Stimulated activated naive CD8-positive, alpha-beta T cell treated with anti-CD3 and anti-CD28 coated beads, Interleukin-15, amount 100 ng/mL, for 72 hours (primary cell): Measurements from ENCODE around the gene POLR1B.
A peak's percentile ranks its signal among the peaks of the same experiment; 100 is the strongest.
"Not testable (repeated sequence)": the region's sequence is repeated elsewhere in the genome, so short reads cannot be mapped to it uniquely, and the experiment has no call there.

Experiments used
- ATAC-seq: fragments of 150-1000 bp; cut with Tn5 transposase; 2 replicates; pipeline ENCODE4 v1.10.0; 2021; ENCODE audit warnings: mild to moderate bottlenecking, moderate library complexity
- DNase-seq, 2 donors: peaks; one replicate each; pipeline ENCODE4 v3.0.0; 2021 to 2022
- H3K27ac Mint-ChIP-seq, 2 donors: one replicate each; pipeline ENCODE4 v1.8.0; 2022; ENCODE audit warnings: mild to moderate bottlenecking in 2 of 2, mixed read lengths in 2 of 2, moderate library complexity in 2 of 2
- H3K27me3 Mint-ChIP-seq: one replicate; pipeline ENCODE4 v1.8.0; 2022; ENCODE audit warnings: mixed read lengths
- H3K4me1 Mint-ChIP-seq: one replicate; pipeline ENCODE4 v1.8.0; 2022; ENCODE audit warnings: mild to moderate bottlenecking, mixed read lengths
- H3K4me3 Mint-ChIP-seq, 2 donors: one replicate each; pipeline ENCODE4 v1.8.0; 2022; ENCODE audit warnings: mild to moderate bottlenecking in 2 of 2, mixed read lengths in 2 of 2, moderate library complexity in 1 of 2
- H3K9me3 Mint-ChIP-seq, 2 donors: one replicate each; pipeline ENCODE4 v1.8.0; 2022; ENCODE audit warnings: mixed read lengths in 2 of 2

Gene POLR1B, protein sequence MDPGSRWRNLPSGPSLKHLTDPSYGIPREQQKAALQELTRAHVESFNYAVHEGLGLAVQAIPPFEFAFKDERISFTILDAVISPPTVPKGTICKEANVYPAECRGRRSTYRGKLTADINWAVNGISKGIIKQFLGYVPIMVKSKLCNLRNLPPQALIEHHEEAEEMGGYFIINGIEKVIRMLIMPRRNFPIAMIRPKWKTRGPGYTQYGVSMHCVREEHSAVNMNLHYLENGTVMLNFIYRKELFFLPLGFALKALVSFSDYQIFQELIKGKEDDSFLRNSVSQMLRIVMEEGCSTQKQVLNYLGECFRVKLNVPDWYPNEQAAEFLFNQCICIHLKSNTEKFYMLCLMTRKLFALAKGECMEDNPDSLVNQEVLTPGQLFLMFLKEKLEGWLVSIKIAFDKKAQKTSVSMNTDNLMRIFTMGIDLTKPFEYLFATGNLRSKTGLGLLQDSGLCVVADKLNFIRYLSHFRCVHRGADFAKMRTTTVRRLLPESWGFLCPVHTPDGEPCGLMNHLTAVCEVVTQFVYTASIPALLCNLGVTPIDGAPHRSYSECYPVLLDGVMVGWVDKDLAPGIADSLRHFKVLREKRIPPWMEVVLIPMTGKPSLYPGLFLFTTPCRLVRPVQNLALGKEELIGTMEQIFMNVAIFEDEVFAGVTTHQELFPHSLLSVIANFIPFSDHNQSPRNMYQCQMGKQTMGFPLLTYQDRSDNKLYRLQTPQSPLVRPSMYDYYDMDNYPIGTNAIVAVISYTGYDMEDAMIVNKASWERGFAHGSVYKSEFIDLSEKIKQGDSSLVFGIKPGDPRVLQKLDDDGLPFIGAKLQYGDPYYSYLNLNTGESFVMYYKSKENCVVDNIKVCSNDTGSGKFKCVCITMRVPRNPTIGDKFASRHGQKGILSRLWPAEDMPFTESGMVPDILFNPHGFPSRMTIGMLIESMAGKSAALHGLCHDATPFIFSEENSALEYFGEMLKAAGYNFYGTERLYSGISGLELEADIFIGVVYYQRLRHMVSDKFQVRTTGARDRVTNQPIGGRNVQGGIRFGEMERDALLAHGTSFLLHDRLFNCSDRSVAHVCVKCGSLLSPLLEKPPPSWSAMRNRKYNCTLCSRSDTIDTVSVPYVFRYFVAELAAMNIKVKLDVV

GRCh38 chr2:112542123-112542983, at the start of gene POLR1B:
TSS of gene POLR1B (plus strand) at chr2:112542465. CDS start at chr2:112542495, 30 bp downstream.
- Mint-ChIP-seq H3K4me3 (no peak within 1 kb of the TSS), H3K9me3 (no peaks in the 10 kb centered on the region), H3K4me1 (peaks cover 12% of the 10 kb centered on the region), H3K27ac (peak within 1 kb of the TSS in 1 of 2 donors; percentile 92), H3K27me3 (no peaks in the 10 kb centered on the region)
- DNase-seq = peak; percentile 80 to 81
- peak; percentile 88 for ATAC-seq

DNA sequence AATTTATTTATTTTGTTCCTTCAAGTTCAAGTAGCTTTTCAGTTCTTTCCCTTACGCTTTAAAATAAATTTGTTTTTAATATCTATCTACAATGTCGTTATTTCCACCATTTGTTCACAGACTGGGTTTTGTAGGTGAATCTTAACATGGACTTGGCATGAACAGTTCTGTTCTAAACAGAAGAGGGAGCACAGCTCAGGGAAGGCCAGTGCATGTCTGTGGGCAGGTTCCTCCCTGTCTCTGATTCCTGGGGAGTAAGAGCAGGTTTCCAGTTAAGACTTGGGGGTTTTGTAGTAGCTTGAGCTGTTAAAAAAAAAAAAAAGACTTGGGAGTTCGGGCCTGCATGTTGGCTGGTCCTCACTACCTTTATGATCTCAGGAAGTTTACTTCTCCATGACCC, 49.2 kb upstream of the POLR1B start:
- Mint-ChIP-seq H3K4me1 (no peaks in the 10 kb centered on the region), H3K27ac (no peak overlapping the region), H3K9me3 (no peaks in the 10 kb centered on the region), H3K27me3 (no peaks in the 10 kb centered on the region), H3K4me3 (no peak overlapping the region)
- no peak for DNase-seq
- ATAC-seq = no peak

- H3K27me3 Mint-ChIP-seq = no peaks in the 10 kb centered on the region
- no peak overlapping the region for H3K4me3 Mint-ChIP-seq
- DNase-seq = no peak
- ATAC-seq = no peak
- no peaks in the 10 kb centered on the region for H3K9me3 Mint-ChIP-seq
- no peaks in the 10 kb centered on the region for H3K4me1 Mint-ChIP-seq
- no peak overlapping the region for H3K27ac Mint-ChIP-seq
These were observed 48.2 kb upstream of the POLR1B start for GRCh38 chr2:112493858-112494648.

DNA sequence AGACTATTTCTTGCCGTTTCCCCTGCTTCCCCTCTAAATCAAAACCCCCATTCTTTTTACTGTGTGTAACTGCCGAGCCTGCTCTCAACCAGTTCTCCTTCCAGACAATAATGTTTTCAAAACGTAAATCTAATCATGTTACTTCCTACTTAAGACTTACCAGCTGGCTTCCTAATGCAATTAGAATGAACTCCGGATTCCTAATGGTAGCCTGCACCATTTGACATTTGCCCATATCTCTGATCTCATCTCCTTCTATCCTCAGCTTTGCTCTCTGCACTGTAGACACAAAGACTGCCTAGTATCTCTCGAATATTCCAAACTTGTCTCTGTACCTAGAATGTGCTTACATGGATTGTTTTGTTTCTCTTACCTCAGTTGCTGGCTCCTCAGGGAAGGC, 47.4 kb upstream of the POLR1B start:
- H3K9me3 Mint-ChIP-seq = no peaks in the 10 kb centered on the region
- DNase-seq (no peak), ATAC-seq (no peak)
- no peak overlapping the region for H3K4me3 Mint-ChIP-seq
- H3K27ac Mint-ChIP-seq = no peak overlapping the region
- no peaks in the 10 kb centered on the region for H3K4me1 Mint-ChIP-seq
- H3K27me3 Mint-ChIP-seq = no peaks in the 10 kb centered on the region

DNA sequence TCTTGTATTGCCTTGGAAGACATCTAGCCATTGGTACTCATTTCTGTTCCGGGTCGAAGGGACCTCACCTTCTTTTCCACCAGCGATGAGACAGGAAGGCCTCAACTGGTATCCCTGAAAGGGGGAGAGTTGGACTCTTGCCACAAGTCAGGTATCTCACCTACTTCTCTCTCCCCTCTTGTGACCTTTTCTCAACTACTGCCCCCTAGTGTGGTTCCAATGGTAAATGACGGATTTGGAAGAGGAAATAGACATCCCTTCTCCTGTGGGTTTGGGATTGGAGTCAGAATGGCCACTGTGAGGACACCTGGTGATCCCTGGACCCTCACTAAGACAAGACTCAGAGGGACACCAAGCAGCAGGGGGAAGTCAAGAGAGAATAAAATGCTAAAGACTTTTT, 46.4 kb upstream of the POLR1B start:
- not testable (repeated sequence) for H3K27ac Mint-ChIP-seq, DNase-seq, H3K4me3 Mint-ChIP-seq, H3K27me3 Mint-ChIP-seq, ATAC-seq, H3K9me3 Mint-ChIP-seq, H3K4me1 Mint-ChIP-seq

DNA sequence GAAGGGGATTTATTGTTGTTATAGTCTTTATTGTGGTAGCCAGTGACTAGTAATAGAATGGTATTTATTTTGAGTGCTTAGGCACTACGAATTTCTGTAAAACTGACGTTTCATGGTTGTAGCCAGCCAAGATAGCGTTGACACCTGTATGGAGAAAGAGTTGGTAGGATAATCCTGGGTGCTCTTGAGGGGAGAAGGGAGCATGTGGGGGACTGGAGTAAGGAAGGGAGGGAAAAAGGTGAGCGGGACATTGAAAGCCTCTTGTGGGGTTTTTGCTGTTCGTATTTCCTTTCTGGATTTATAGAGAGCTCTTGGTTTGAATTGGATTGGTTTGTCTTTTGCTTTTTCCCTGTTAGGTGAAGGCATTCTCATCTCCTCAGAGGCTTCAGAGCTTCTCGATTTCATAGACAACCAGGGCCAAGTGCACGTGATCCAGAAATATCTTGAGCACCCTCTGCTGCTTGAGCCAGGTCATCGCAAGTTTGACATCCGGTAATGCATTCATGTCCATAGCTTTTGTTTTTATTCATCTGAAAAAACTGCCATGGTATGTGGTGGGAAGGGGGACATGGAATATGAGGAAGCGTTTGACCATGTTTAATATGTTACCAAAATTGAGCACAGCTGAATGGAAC, 41.3 kb upstream of the POLR1B start:
- ATAC-seq = peak; percentile 74
- not testable (repeated sequence) for H3K4me1 Mint-ChIP-seq, H3K4me3 Mint-ChIP-seq, H3K27me3 Mint-ChIP-seq, H3K9me3 Mint-ChIP-seq, H3K27ac Mint-ChIP-seq
- DNase-seq = peak; percentile 20 to 23

GRCh38 chr2:112509239-112509998, 32.8 kb upstream of the POLR1B start:
- peak overlapping the region in 1 of 2 donors; percentile 84 for H3K27ac Mint-ChIP-seq
- not testable (repeated sequence) for DNase-seq, H3K4me3 Mint-ChIP-seq, H3K27me3 Mint-ChIP-seq, ATAC-seq, H3K9me3 Mint-ChIP-seq, H3K4me1 Mint-ChIP-seq

GRCh38 chr2:112516801-112517200, 25.5 kb upstream of the POLR1B start:
- no peak overlapping the region for H3K27ac Mint-ChIP-seq
- H3K27me3 Mint-ChIP-seq = no peaks in the 10 kb centered on the region
- ATAC-seq (no peak), DNase-seq (no peak)
- H3K4me1 Mint-ChIP-seq = no peaks in the 10 kb centered on the region
- H3K9me3 Mint-ChIP-seq = peaks cover 0 to 5% of the 10 kb centered on the region in 2 donors
- no peak overlapping the region for H3K4me3 Mint-ChIP-seq

DNA sequence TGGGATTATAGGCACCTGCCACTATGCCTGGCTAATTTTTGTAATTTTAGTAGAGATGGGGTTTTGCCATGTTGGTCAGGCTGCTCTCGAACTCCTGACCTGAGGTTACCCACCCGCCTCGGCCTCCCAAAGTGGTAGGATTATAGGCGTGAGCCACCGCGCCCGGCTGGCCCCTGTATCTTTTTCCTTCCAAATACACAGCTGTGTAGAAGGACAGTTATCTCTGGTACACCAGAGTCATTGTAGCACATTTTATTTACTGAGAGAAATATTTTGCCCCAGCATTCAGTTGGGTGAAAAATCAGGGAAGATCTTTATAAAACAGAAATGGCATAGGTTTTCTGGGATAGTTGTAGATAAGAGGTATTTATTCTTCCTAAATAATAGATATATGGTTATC, 23.5 kb upstream of the POLR1B start:
- no peak for DNase-seq
- Mint-ChIP-seq H3K4me1 (no peaks in the 10 kb centered on the region), H3K4me3 (no peak overlapping the region), H3K27me3 (no peaks in the 10 kb centered on the region), H3K9me3 (peaks cover 0 to 5% of the 10 kb centered on the region in 2 donors), H3K27ac (no peak overlapping the region)
- no peak for ATAC-seq

DNA sequence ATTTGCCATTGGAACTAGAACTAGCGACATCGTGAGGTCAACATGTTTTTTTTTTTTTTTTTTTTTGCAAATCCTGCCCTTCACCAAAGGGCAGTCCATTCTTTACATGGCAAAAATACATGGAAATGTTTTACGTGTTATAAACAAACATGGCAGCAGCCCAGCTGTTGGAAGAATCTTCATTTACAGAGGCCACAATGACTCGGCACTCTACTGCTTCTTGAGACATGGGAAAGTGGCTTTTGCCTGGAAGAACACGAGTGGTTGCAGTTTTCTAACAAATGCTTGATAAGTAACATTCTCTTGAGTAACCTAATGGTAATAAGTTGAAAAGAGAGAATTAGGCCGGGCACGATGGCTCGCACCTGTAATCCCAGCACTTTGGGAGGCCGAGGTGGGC, 22.8 kb upstream of the POLR1B start:
- H3K27ac Mint-ChIP-seq = no peak overlapping the region
- H3K27me3 Mint-ChIP-seq = no peaks in the 10 kb centered on the region
- DNase-seq (no peak), ATAC-seq (no peak)
- no peak overlapping the region for H3K4me3 Mint-ChIP-seq
- peaks cover 0 to 4% of the 10 kb centered on the region in 2 donors for H3K9me3 Mint-ChIP-seq
- H3K4me1 Mint-ChIP-seq = no peaks in the 10 kb centered on the region

- no peak for ATAC-seq
- DNase-seq = no peak
- Mint-ChIP-seq H3K4me1 (no peaks in the 10 kb centered on the region), H3K27me3 (no peaks in the 10 kb centered on the region), H3K9me3 (no peaks in the 10 kb centered on the region), H3K27ac (peak overlapping the region in 1 of 2 donors; percentile 29), H3K4me3 (no peak overlapping the region)
These were observed 22.0 kb upstream of the POLR1B start for GRCh38 chr2:112520234-112520783.

DNA sequence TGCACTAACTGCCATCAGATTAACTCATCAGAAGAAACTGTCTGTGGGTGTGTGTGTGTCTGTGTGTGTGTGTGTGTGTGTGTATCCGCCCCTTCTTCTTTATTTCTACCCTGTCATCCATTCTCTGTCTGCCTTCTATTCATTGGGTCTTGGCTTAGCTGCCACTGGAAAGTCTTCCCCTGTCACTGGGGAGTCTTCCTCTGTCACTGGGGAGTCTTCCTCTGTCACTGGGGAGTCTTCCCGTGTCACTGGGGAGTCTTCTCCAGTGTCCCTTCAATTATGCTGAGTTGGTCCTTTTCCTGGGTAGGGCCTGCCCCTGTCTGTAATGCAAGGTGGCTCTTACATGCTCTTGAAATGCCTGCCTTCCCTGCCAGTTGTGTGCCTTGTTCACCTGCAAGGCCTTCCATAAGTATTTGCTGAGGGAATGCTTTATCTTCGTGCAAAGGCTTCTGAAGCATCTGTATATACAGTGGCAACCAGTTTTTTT, 18.9 kb upstream of the POLR1B start:
- H3K27me3 Mint-ChIP-seq = no peaks in the 10 kb centered on the region
- H3K27ac Mint-ChIP-seq = no peak overlapping the region
- H3K9me3 Mint-ChIP-seq = no peaks in the 10 kb centered on the region
- H3K4me3 Mint-ChIP-seq = no peak overlapping the region
- no peak for ATAC-seq
- no peak for DNase-seq
- no peaks in the 10 kb centered on the region for H3K4me1 Mint-ChIP-seq

GRCh38 chr2:112524276-112524675, 18.0 kb upstream of the POLR1B start:
- not testable (repeated sequence) for ATAC-seq, H3K27ac Mint-ChIP-seq, H3K4me1 Mint-ChIP-seq, H3K4me3 Mint-ChIP-seq, H3K27me3 Mint-ChIP-seq, DNase-seq, H3K9me3 Mint-ChIP-seq
